ENCODE measurements around the gene APELA. TPM values are rescaled to one million over a fixed set of nuclear protein-coding genes. Genes with fewer than 3 reads are reported as not detected.

The APELA gene
- total RNA-seq, 1 experiment from 2014 or later: 140 TPM

GRCh38 chr4:164888096-164888715, 11.2 kb downstream of the APELA start:
- peaks cover 5 to 86% (median 73%) of the 10 kb centered on the region in 3 experiments for H3K36me3 Mint-ChIP-seq (ENCODE audit: insufficient read depth in 1 of 3, low read depth in 3 of 3)
- no peaks in the 10 kb centered on the region for H3K9me3 Mint-ChIP-seq
- H4K20me1 ChIP-seq (ENCODE audit: control insufficient read depth, insufficient read depth, insufficient read length): no peaks in the 10 kb centered on the region
- H4K5ac ChIP-seq (ENCODE audit: insufficient read length, low read depth, low read length): no peak overlapping the region
- H2BK15ac ChIP-seq (ENCODE audit: low read depth, low read length): no peak overlapping the region
- H3K9me3 ChIP-seq (ENCODE audit: control insufficient read depth, low read depth, low read length): no peaks in the 10 kb centered on the region
- H3K18ac ChIP-seq (ENCODE audit: insufficient read length, low read depth, low read length): no peak overlapping the region
- no peaks in the 10 kb centered on the region for H3K23me2 ChIP-seq (ENCODE audit: insufficient read length, low read depth, low read length, poor library complexity, severe bottlenecking)
- H3K4me2 ChIP-seq (ENCODE audit: insufficient read depth, insufficient read length, low read length): no peak overlapping the region
- peaks cover 3% of the 10 kb centered on the region; the same call in 1 of the 2 replicates for H3K4me1 ChIP-seq (ENCODE audit: insufficient read depth, low read length)
- H3K23ac ChIP-seq (ENCODE audit: insufficient read length, low read depth, low read length): no peak overlapping the region
- no peaks in the 10 kb centered on the region for H3K27me3 Mint-ChIP-seq (ENCODE audit: low read depth)
- H2BK20ac ChIP-seq (ENCODE audit: low read depth, low read length, poor library complexity, severe bottlenecking): no peak overlapping the region
- no peak overlapping the region for H2BK120ac ChIP-seq (ENCODE audit: low read depth, low read length, poor library complexity, severe bottlenecking)
- H3K9ac ChIP-seq (ENCODE audit: extremely low read depth, insufficient read length, low read length): no peak overlapping the region
- no peak overlapping the region for H3K4ac ChIP-seq (ENCODE audit: low read depth, low read length)
- H2AFZ ChIP-seq (ENCODE audit: low read length): no peak overlapping the region
- no peak overlapping the region for H3K27ac ChIP-seq (ENCODE audit: insufficient read length, low read depth, low read length)
- no peak overlapping the region for H2AK5ac ChIP-seq (ENCODE audit: insufficient read length, low read length)
- no peak overlapping the region for H2BK12ac ChIP-seq (ENCODE audit: insufficient read length, low read depth, low read length)
- no peak for DNase-seq
- H4K91ac ChIP-seq (ENCODE audit: insufficient read length, low read depth, low read length): no peak overlapping the region
- no peak overlapping the region for H3K56ac ChIP-seq (ENCODE audit: insufficient read length, low read depth, low read length)
- no peak overlapping the region for H2BK5ac ChIP-seq (ENCODE audit: insufficient read length, low read length)
- H3T11ph ChIP-seq (ENCODE audit: low read length): no peak overlapping the region
- H3K4me3 Mint-ChIP-seq: no peak overlapping the region
- peak overlapping the region; percentile 19 to 97 (median 50); a peak in 5 of 7 replicates for H3K27ac Mint-ChIP-seq
- peaks cover 44 to 72% of the 10 kb centered on the region in 2 experiments for H3K4me1 Mint-ChIP-seq
- H3K14ac ChIP-seq (ENCODE audit: insufficient read depth, low read length): no peak overlapping the region
- no peak overlapping the region for H4K8ac ChIP-seq (replicated peaks; ENCODE audit: insufficient read length, low read depth, low read length)
- no CpG with 5 or more reads among the region's 1 CpG for WGBS (ENCODE audit: extremely low coverage, insufficient read length, low lambda C conversion rate)
- H3K27me3 ChIP-seq (ENCODE audit: insufficient read depth, low read length): no peaks in the 10 kb centered on the region
- peaks cover 6% of the 10 kb centered on the region for H3K79me1 ChIP-seq (ENCODE audit: insufficient read depth, low read depth, low read length, poor library complexity, severe bottlenecking)
- H3K79me2 ChIP-seq (ENCODE audit: insufficient read depth, low read length): peaks cover 2% of the 10 kb centered on the region; the same call in 1 of the 2 replicates
- TF ChIP-seq CTCF (conservative IDR thresholded peaks at IDR 0.05): no peak

Data from H9 (cell line).